A204.1 (cell line): Measurements from ENCODE around the gene TPCN2.

Experiments used
- FAIRE-seq: peaks from 2 replicates; lab custom pipeline; 2012; peaks lifted over from hg19 to GRCh38; lab: Jason Lieb, UNC

Gene TPCN2

GRCh38 chr11:69167130-69167915, 118.6 kb downstream of the TPCN2 start:
- no peak for FAIRE-seq

GRCh38 chr11:69167916-69168691, 119.4 kb downstream of the TPCN2 start:
- FAIRE-seq, result no peak

- FAIRE-seq, result no peak
These were observed 120.7 kb downstream of the TPCN2 start for GRCh38 chr11:69169479-69169878.

- no peak for FAIRE-seq
These were observed 122.0 kb downstream of the TPCN2 start for GRCh38 chr11:69170704-69171103.

- no peak for FAIRE-seq
These were observed 122.9 kb downstream of the TPCN2 start for GRCh38 chr11:69171476-69172240.

GRCh38 chr11:69172674-69173073, 123.9 kb downstream of the TPCN2 start:
- FAIRE-seq, result no peak

GRCh38 chr11:69173331-69173730, 124.6 kb downstream of the TPCN2 start:
- FAIRE-seq, result no peak

- no peak for FAIRE-seq
These were observed 125.3 kb downstream of the TPCN2 start for GRCh38 chr11:69173925-69174581.

- FAIRE-seq, result no peak
These were observed 126.1 kb downstream of the TPCN2 start for GRCh38 chr11:69174841-69175240.

- FAIRE-seq, result no peak
These were observed 130.2 kb downstream of the TPCN2 start for GRCh38 chr11:69178819-69179482.

GRCh38 chr11:69180226-69180625, 131.5 kb downstream of the TPCN2 start:
- no peak for FAIRE-seq

- FAIRE-seq, result no peak
These were observed 132.0 kb downstream of the TPCN2 start for GRCh38 chr11:69180726-69181125.

- no peak for FAIRE-seq
These were observed 134.9 kb downstream of the TPCN2 start for GRCh38 chr11:69183613-69184012.
